Sigmoid colon (tissue), 7 donors: ENCODE results near the gene PDZRN3. TPM values are rescaled to one million over a fixed set of nuclear protein-coding genes. Genes with fewer than 3 reads are reported as not detected.

Experiments used
- DNase-seq: peaks from one replicate; pipeline ENCODE4 v3.0.0-alpha.2; 2019
- H3K27ac ChIP-seq, 4 donors: fragments of 200-600 bp; sonication (generic); one replicate each; pipeline ENCODE4 v1.5.1; 2016 to 2019; ENCODE audit warnings: mild to moderate bottlenecking in 1 of 4
- H3K27me3 ChIP-seq, 3 donors: fragments of 200-600 bp; sonication (generic); one replicate each; pipeline ENCODE4 v1.5.1; 2019; ENCODE audit warnings: mild to moderate bottlenecking in 1 of 3
- H3K36me3 ChIP-seq, 4 donors: fragments of 200-600 bp; sonication (generic); one replicate each; pipeline ENCODE4 v1.5.1; 2016 to 2019
- H3K4me1 ChIP-seq, 4 donors: fragments of 200-600 bp; sonication (generic); one replicate each; pipeline ENCODE4 v1.5.1; 2017 to 2019
- H3K4me3 ChIP-seq, 4 donors: fragments of 200-600 bp; sonication (generic); one replicate each; pipeline ENCODE4 v1.5.1; 2017 to 2019; ENCODE audit warnings: mild to moderate bottlenecking in 2 of 4, moderate library complexity in 1 of 4
- H3K9me3 ChIP-seq, 4 donors: fragments of 200-600 bp in 3 of 4; sonication (generic) in 3 of 4; one replicate each; pipeline versions ENCODE4 v1.5.1 to v1.6.1; 2013 to 2019
- CTCF ChIP-seq, 4 experiments: fragments of 450-650 bp in 3 of 4; fragments of 200-600 bp in 1 of 4; IDR thresholded peaks; one replicate each; pipeline ENCODE4 v1.5.1; 2016 to 2019; ENCODE audit warnings: antibody characterized with exemption in 4 of 4, mild to moderate bottlenecking in 3 of 4, moderate library complexity in 2 of 4
- EP300 ChIP-seq, 4 donors: sonication (generic); formaldehyde crosslinking; IDR thresholded peaks; one replicate each; pipeline ENCODE4 v1.6.1; 2017; ENCODE audit warnings: antibody characterized with exemption in 4 of 4
- POLR2A ChIP-seq, 2 donors: fragments of 450-650 bp; IDR thresholded peaks; one replicate each; pipeline ENCODE4 v1.6.1; 2016; ENCODE audit warnings: antibody characterized with exemption in 2 of 2, mild to moderate bottlenecking in 2 of 2, moderate library complexity in 2 of 2
- POLR2AphosphoS5 ChIP-seq, 4 donors: sonication (generic); formaldehyde crosslinking; IDR thresholded peaks; one replicate each; pipeline ENCODE4 v1.6.1; 2017; ENCODE audit warnings: antibody characterized with exemption in 4 of 4
- whole genome bisulfite sequencing, 2 donors: extraction: QIAGEN DNeasy Blood & Tissue Kit; methylation state at CpG; one replicate each; pipeline ENCODE4 v1.1.7; 2013; 5-methylcytosine and 5-hydroxymethylcytosine counted together
- intact Hi-C: fragments of 100-400 bp; cut with DNase I; formaldehyde crosslinking; loops from one replicate; pipeline ENCODE4 v1.15.1; 2023
- polyA plus RNA-seq, 3 donors: library from polyadenylated mRNA; stranded (reverse); fragments of 200-250 nt; gene quantifications; one replicate each; pipeline ENCODE4 v1.2.3, GENCODE V29; 2013
- total RNA-seq, 4 donors: library from RNA; depleted of rRNA; stranded (reverse); fragments of >200 nt; gene quantifications; one replicate each; pipeline ENCODE4 v1.1.0, GENCODE V29; 2016
- donor health status: healthy with polysubstance abuse.
- donor health status: Bipolar disorder and iron deficiency.
- donor health status: healthy.

The PDZRN3 gene
- total and polyA plus RNA-seq, 7 donors, result 7.2 to 209 (median 172) TPM

GRCh38 chr3:73352841-73353645, 271.7 kb downstream of the PDZRN3 start:
- TF ChIP-seq CTCF (IDR thresholded peaks at IDR 0.05) (no peak), EP300 (IDR thresholded peaks at IDR 0.05) (no peak), POLR2AphosphoS5 (IDR thresholded peaks at IDR 0.05) (no peak), POLR2A (IDR thresholded peaks at IDR 0.05) (no peak)
- Histone ChIP-seq H3K36me3 (no peaks in the 10 kb centered on the region), H3K4me1 (peaks cover 0 to 28% (median 13%) of the 10 kb centered on the region in 4 donors), H3K27ac (no peak overlapping the region), H3K9me3 (no peaks in the 10 kb centered on the region), H3K4me3 (no peak overlapping the region), H3K27me3 (no peaks in the 10 kb centered on the region)
- 58 to 77% methylated on average over 8 of the region's 8 CpGs for WGBS, 2 donors
- no peak for DNase-seq
- intact Hi-C loops, result no loop called here

GRCh38 chr3:73351423-73352071, 273.2 kb downstream of the PDZRN3 start:
- H3K27ac ChIP-seq, result peak overlapping the region in 3 of 4 donors; percentile 14 to 62 (median 47)
- 32 to 55% methylated on average over 9 of the region's 9 CpGs for whole genome bisulfite sequencing, 2 donors

GRCh38 chr3:73350996-73351395, 273.7 kb downstream of the PDZRN3 start:
- Histone ChIP-seq H3K27ac (peak overlapping the region in 3 of 4 donors; percentile 14 to 62 (median 47)), H3K4me1 (peaks cover 0 to 28% (median 13%) of the 10 kb centered on the region in 4 donors), H3K4me3 (peak overlapping the region in 1 of 4 donors; percentile 12), H3K27me3 (no peaks in the 10 kb centered on the region), H3K9me3 (no peaks in the 10 kb centered on the region), H3K36me3 (no peaks in the 10 kb centered on the region)
- intact Hi-C loops, result no loop called here
- TF ChIP-seq POLR2A (IDR thresholded peaks at IDR 0.05), result no peak
- no peak for TF ChIP-seq EP300 (IDR thresholded peaks at IDR 0.05)
- no peak for TF ChIP-seq CTCF (IDR thresholded peaks at IDR 0.05)
- TF ChIP-seq POLR2AphosphoS5 (IDR thresholded peaks at IDR 0.05), result no peak
- no peak for DNase-seq
- 80 to 85% methylated on average over 6 of the region's 6 CpGs for WGBS, 2 donors

More at GRCh38 chr3:73351423-73352071, 273.2 kb downstream of the PDZRN3 start:
- Histone ChIP-seq H3K4me1 (peaks cover 0 to 28% (median 13%) of the 10 kb centered on the region in 4 donors), H3K36me3 (no peaks in the 10 kb centered on the region), H3K9me3 (no peaks in the 10 kb centered on the region), H3K27me3 (no peaks in the 10 kb centered on the region), H3K4me3 (peak overlapping the region in 1 of 4 donors; percentile 12)
- DNase-seq, result no peak
- intact Hi-C loops, result no loop called here
- TF ChIP-seq POLR2A (IDR thresholded peaks at IDR 0.05) (no peak), EP300 (IDR thresholded peaks at IDR 0.05) (no peak), POLR2AphosphoS5 (IDR thresholded peaks at IDR 0.05) (peak in 3 of 4 donors; percentile 9 to 35 (median 35)), CTCF (IDR thresholded peaks at IDR 0.05) (no peak)

GRCh38 chr3:73349657-73350056, 275.1 kb downstream of the PDZRN3 start:
- WGBS, 2 donors, result 88 to 92% methylated on average over 4 of the region's 4 CpGs
- H3K4me3 ChIP-seq, result no peak overlapping the region
- H3K36me3 ChIP-seq, result no peaks in the 10 kb centered on the region
- DNase-seq, result no peak
- no peaks in the 10 kb centered on the region for H3K9me3 ChIP-seq
- TF ChIP-seq EP300 (IDR thresholded peaks at IDR 0.05) (no peak), POLR2AphosphoS5 (IDR thresholded peaks at IDR 0.05) (no peak), CTCF (IDR thresholded peaks at IDR 0.05) (no peak), POLR2A (IDR thresholded peaks at IDR 0.05) (no peak)
- intact Hi-C loops, result no loop called here
- no peaks in the 10 kb centered on the region for H3K27me3 ChIP-seq
- peaks cover 0 to 28% (median 13%) of the 10 kb centered on the region in 4 donors for H3K4me1 ChIP-seq
- no peak overlapping the region for H3K27ac ChIP-seq
